ENCODE measurements around the gene POLK.

GRCh38 chr5:75509546-75509945 lies 2.1 kb upstream of the POLK start:
- TF ChIP-seq TAF1 (IDR thresholded peaks at IDR 0.05; ENCODE audit: low read depth, low read length) = no peak
- no peak for TF ChIP-seq POLR2A (IDR thresholded peaks at IDR 0.05; ENCODE audit: low read depth, low read length)
- no peak for TF ChIP-seq POU2F2 (IDR thresholded peaks at IDR 0.05; ENCODE audit: low read depth, low read length)
- TF ChIP-seq POLR2AphosphoS5 (IDR thresholded peaks at IDR 0.05; ENCODE audit: low read depth, low read length) = no peak
